CD4-positive, alpha-beta memory T cell (primary cell): ENCODE data around the gene FMN1. TPM values are rescaled to one million over a fixed set of nuclear protein-coding genes. Genes with fewer than 3 reads are reported as not detected.

Source experiments
- CTCF ChIA-PET: fragments of 350-600 bp; sonication (Branson Sonifier 250); formaldehyde crosslinking; loops from one replicate; lab custom pipeline; 2021; ENCODE audit warnings: inconsistent platforms; ENCODE audit not compliant: partially characterized antibody; lab: Charles Lee
- POLR2A ChIA-PET: fragments of 350-600 bp; sonication (Branson Sonifier 250); formaldehyde crosslinking; loops from one replicate; lab custom pipeline; 2021; ENCODE audit not compliant: partially characterized antibody; lab: Charles Lee
- DNase-seq, 5 donors: peaks; one replicate each; pipeline versions ENCODE4 v3.0.0 to v3.0.0-alpha.2; 2020 to 2022; ENCODE audit warnings: mixed read lengths in 1 of 5
- H3K27ac ChIP-seq: one replicate; pipeline ENCODE4 v1.7.0; 2013; ENCODE audit warnings: low read depth, low read length
- H3K27me3 ChIP-seq: 2 replicates; pipeline ENCODE4 v1.7.0; 2013; ENCODE audit warnings: mild to moderate bottlenecking, low read length, moderate library complexity; ENCODE audit not compliant: insufficient read depth
- H3K36me3 ChIP-seq: 2 replicates; pipeline ENCODE4 v1.7.0; 2013; ENCODE audit warnings: mild to moderate bottlenecking, low read length, moderate library complexity; ENCODE audit not compliant: insufficient read depth
- H3K4me1 ChIP-seq: 2 replicates; pipeline ENCODE4 v1.7.0; 2013; ENCODE audit warnings: mild to moderate bottlenecking, low read length, moderate library complexity; ENCODE audit not compliant: insufficient read depth
- H3K4me3 ChIP-seq, 2 donors: one replicate each; pipeline ENCODE4 v1.7.0; 2013; ENCODE audit warnings: low read length in 2 of 2, mild to moderate bottlenecking in 1 of 2
- H3K9me3 ChIP-seq, 2 donors: one replicate each; pipeline ENCODE4 v1.7.0; 2013; ENCODE audit warnings: low read length in 2 of 2, control low read depth in 1 of 2; ENCODE audit not compliant: control insufficient read depth in 1 of 2
- H3K27ac Mint-ChIP-seq, 7 donors: one replicate each; pipeline ENCODE4 v1.8.0; 2020 to 2021; ENCODE audit warnings: mixed read lengths in 7 of 7, mild to moderate bottlenecking in 6 of 7, inconsistent platforms in 3 of 7, moderate library complexity in 3 of 7
- H3K27me3 Mint-ChIP-seq, 2 donors: one replicate each; pipeline ENCODE4 v1.8.0; 2020 to 2021; ENCODE audit warnings: mixed read lengths in 2 of 2
- H3K36me3 Mint-ChIP-seq, 2 donors: one replicate each; pipeline ENCODE4 v1.8.0; 2020 to 2021; ENCODE audit warnings: mixed read lengths in 2 of 2, inconsistent platforms in 1 of 2, mild to moderate bottlenecking in 1 of 2
- H3K4me1 Mint-ChIP-seq, 4 donors: one replicate each; pipeline ENCODE4 v1.8.0; 2020 to 2021; ENCODE audit warnings: mixed read lengths in 4 of 4, mild to moderate bottlenecking in 1 of 4
- H3K4me3 Mint-ChIP-seq, 8 donors: one replicate each; pipeline ENCODE4 v1.8.0; 2020 to 2021; ENCODE audit warnings: mixed read lengths in 8 of 8, mild to moderate bottlenecking in 7 of 8, moderate library complexity in 6 of 8, inconsistent platforms in 3 of 8
- H3K9me3 Mint-ChIP-seq, 8 donors: one replicate each; pipeline ENCODE4 v1.8.0; 2020 to 2021; ENCODE audit warnings: mixed read lengths in 8 of 8, mild to moderate bottlenecking in 5 of 8, inconsistent platforms in 3 of 8, moderate library complexity in 1 of 8
- intact Hi-C: fragments of 100-400 bp; cut with micrococcal nuclease; formaldehyde crosslinking; loops from one replicate; pipeline ENCODE4 v1.15.1; 2023
- polyA plus RNA-seq, 2 donors: library from polyadenylated mRNA; unstranded; fragments of 300-500 nt; fragmentation: Illumina TruSeq; gene quantifications; one replicate each; pipeline ENCODE4 v1.2.3, GENCODE V29; 2021
- total RNA-seq, 2 experiments: library from RNA; stranded (reverse); gene quantifications; one replicate each; pipeline ENCODE4 v1.2.3, GENCODE V29; 2021

Gene FMN1
- total and polyA plus RNA-seq, 4 experiments from 2014 or later, result 0.02 to 0.84 (median 0.38) TPM

DNA sequence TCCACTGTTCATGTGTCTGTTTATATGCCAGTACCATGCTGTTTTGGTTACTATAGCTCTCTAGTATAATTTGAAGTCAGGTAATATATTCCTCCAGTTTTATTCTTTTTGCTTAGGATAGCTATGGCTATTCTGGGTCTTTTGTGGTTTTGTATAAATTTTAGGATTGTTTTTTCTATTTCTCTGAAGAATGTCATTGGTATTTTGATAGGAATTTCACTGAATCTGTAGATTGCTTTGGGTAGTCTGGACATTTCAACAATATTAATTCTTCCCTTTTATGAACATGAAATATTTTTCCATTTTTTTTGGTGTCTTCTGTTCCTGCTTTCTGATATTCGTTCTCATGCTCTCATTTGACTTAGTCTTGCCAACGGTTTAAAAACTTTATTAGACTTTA is 437.1 kb downstream of the FMN1 start:
- no peaks in the 10 kb centered on the region for H3K36me3 Mint-ChIP-seq
- Histone ChIP-seq H3K36me3 (no peaks in the 10 kb centered on the region), H3K27ac (no peak overlapping the region), H3K4me3 (no peak overlapping the region), H3K27me3 (no peaks in the 10 kb centered on the region), H3K4me1 (no peaks in the 10 kb centered on the region), H3K9me3 (no peaks in the 10 kb centered on the region)
- POLR2A ChIA-PET, result no interaction called here
- peaks cover 0 to 5% (median 0%) of the 10 kb centered on the region in 8 donors for H3K9me3 Mint-ChIP-seq
- H3K4me3 Mint-ChIP-seq, result no peak overlapping the region
- CTCF ChIA-PET, result no interaction called here
- no peak overlapping the region for H3K27ac Mint-ChIP-seq
- H3K4me1 Mint-ChIP-seq, result no peaks in the 10 kb centered on the region
- H3K27me3 Mint-ChIP-seq, result peaks cover 1 to 10% of the 10 kb centered on the region in 2 donors
- DNase-seq, result no peak
- intact Hi-C loops, result no loop called here

GRCh38 chr15:32750979-32751378 is 443.5 kb downstream of the FMN1 start:
- Mint-ChIP-seq H3K27ac (no peak overlapping the region), H3K4me1 (no peaks in the 10 kb centered on the region), H3K36me3 (no peaks in the 10 kb centered on the region), H3K4me3 (no peak overlapping the region), H3K27me3 (peaks cover 1 to 5% of the 10 kb centered on the region in 2 donors), H3K9me3 (no peaks in the 10 kb centered on the region)
- H3K4me3 ChIP-seq, result no peak overlapping the region
- no peaks in the 10 kb centered on the region for H3K36me3 ChIP-seq
- no peaks in the 10 kb centered on the region for H3K27me3 ChIP-seq
- no peaks in the 10 kb centered on the region for H3K4me1 ChIP-seq
- intact Hi-C loops, result no loop called here
- CTCF ChIA-PET, result no interaction called here
- POLR2A ChIA-PET, result no interaction called here
- DNase-seq, result no peak
- no peak overlapping the region for H3K27ac ChIP-seq
- no peaks in the 10 kb centered on the region for H3K9me3 ChIP-seq

GRCh38 chr15:32747921-32748342 is 446.6 kb downstream of the FMN1 start:
- no peaks in the 10 kb centered on the region for H3K36me3 ChIP-seq
- H3K27ac ChIP-seq, result no peak overlapping the region
- no peak overlapping the region for H3K4me3 ChIP-seq
- H3K27ac Mint-ChIP-seq, result no peak overlapping the region
- no peaks in the 10 kb centered on the region for H3K9me3 Mint-ChIP-seq
- peaks cover 2 to 4% of the 10 kb centered on the region in 2 donors for H3K27me3 Mint-ChIP-seq
- DNase-seq, result no peak
- ChIA-PET POLR2A (no interaction called here), CTCF (no interaction called here)
- H3K27me3 ChIP-seq, result no peaks in the 10 kb centered on the region
- H3K4me1 Mint-ChIP-seq, result no peaks in the 10 kb centered on the region
- H3K36me3 Mint-ChIP-seq, result no peaks in the 10 kb centered on the region
- H3K4me3 Mint-ChIP-seq, result no peak overlapping the region
- H3K9me3 ChIP-seq, result no peaks in the 10 kb centered on the region
- intact Hi-C loops, result no loop called here
- no peaks in the 10 kb centered on the region for H3K4me1 ChIP-seq

GRCh38 chr15:32746116-32746857 is 448.2 kb downstream of the FMN1 start:
- Histone ChIP-seq H3K27me3 (no peaks in the 10 kb centered on the region), H3K4me1 (no peaks in the 10 kb centered on the region), H3K36me3 (no peaks in the 10 kb centered on the region), H3K9me3 (no peaks in the 10 kb centered on the region), H3K27ac (no peak overlapping the region), H3K4me3 (no peak overlapping the region)
- Mint-ChIP-seq H3K27ac (no peak overlapping the region), H3K27me3 (peaks cover 4% of the 10 kb centered on the region in 2 donors), H3K9me3 (peaks cover 0 to 5% (median 0%) of the 10 kb centered on the region in 8 donors), H3K4me3 (no peak overlapping the region), H3K36me3 (no peaks in the 10 kb centered on the region), H3K4me1 (no peaks in the 10 kb centered on the region)
- intact Hi-C loops, result no loop called here
- POLR2A ChIA-PET, result no interaction called here
- CTCF ChIA-PET, result no interaction called here
- DNase-seq, result no peak

- no peak overlapping the region for H3K27ac Mint-ChIP-seq
- DNase-seq, result no peak
- no peaks in the 10 kb centered on the region for H3K4me1 Mint-ChIP-seq
- intact Hi-C loops, result no loop called here
- no peaks in the 10 kb centered on the region for H3K27me3 ChIP-seq
- H3K9me3 Mint-ChIP-seq, result peaks cover 0 to 13% (median 6%) of the 10 kb centered on the region in 8 donors
- H3K36me3 Mint-ChIP-seq, result no peaks in the 10 kb centered on the region
- peaks cover 4% of the 10 kb centered on the region in 2 donors for H3K27me3 Mint-ChIP-seq
- no peaks in the 10 kb centered on the region for H3K4me1 ChIP-seq
- no peak overlapping the region for H3K4me3 ChIP-seq
- no peak overlapping the region for H3K4me3 Mint-ChIP-seq
- H3K9me3 ChIP-seq, result no peaks in the 10 kb centered on the region
- ChIA-PET POLR2A (no interaction called here), CTCF (no interaction called here)
- H3K36me3 ChIP-seq, result no peaks in the 10 kb centered on the region
- H3K27ac ChIP-seq, result no peak overlapping the region
Measured at GRCh38 chr15:32743411-32744140, 450.9 kb downstream of the FMN1 start.

DNA sequence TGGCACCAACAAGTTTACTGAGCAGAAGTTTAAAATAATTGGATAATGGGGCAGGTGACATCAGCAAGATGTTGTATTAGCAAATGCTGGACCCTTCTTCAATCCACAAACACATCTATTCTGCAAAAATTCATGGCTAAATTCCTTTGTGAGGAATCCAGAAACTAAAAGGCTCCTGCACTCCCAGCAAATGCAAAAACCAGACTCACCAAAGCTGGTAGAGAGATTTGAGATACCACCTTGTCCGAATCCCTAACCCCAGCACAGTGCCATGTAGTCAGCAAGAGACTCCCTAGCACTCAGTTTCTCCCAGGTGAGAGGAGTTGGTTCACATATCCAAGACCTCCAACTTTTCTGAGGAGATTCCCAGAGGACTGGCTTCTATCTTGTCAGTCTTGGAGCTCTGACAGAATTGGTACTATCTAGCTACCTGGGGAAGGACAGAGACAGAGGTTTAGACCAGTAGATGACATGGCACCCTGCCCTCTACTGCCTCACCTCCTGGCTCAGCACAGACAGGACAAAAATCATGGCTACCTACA is 454.9 kb downstream of the FMN1 start:
- ChIA-PET POLR2A (no interaction called here), CTCF (no interaction called here)
- Histone ChIP-seq H3K36me3 (no peaks in the 10 kb centered on the region), H3K27ac (no peak overlapping the region), H3K4me3 (no peak overlapping the region), H3K27me3 (no peaks in the 10 kb centered on the region), H3K9me3 (no peaks in the 10 kb centered on the region), H3K4me1 (no peaks in the 10 kb centered on the region)
- H3K27me3 Mint-ChIP-seq, result peaks cover 13 to 14% of the 10 kb centered on the region in 2 donors
- H3K4me1 Mint-ChIP-seq, result no peaks in the 10 kb centered on the region
- H3K27ac Mint-ChIP-seq, result no peak overlapping the region
- no peak overlapping the region for H3K4me3 Mint-ChIP-seq
- no peaks in the 10 kb centered on the region for H3K36me3 Mint-ChIP-seq
- DNase-seq, result no peak
- peaks cover 2 to 13% (median 6%) of the 10 kb centered on the region in 8 donors for H3K9me3 Mint-ChIP-seq
- intact Hi-C loops, result no loop called here

- CTCF ChIA-PET, result no interaction called here
- peaks cover 12 to 18% of the 10 kb centered on the region in 2 donors for H3K27me3 Mint-ChIP-seq
Measured at GRCh38 chr15:32738666-32739065, 455.8 kb downstream of the FMN1 start.

More at GRCh38 chr15:32738666-32739065, 455.8 kb downstream of the FMN1 start:
- Mint-ChIP-seq H3K27ac (no peak overlapping the region), H3K36me3 (no peaks in the 10 kb centered on the region), H3K9me3 (peaks cover 2 to 13% (median 6%) of the 10 kb centered on the region in 8 donors), H3K4me1 (no peaks in the 10 kb centered on the region), H3K4me3 (no peak overlapping the region)
- H3K9me3 ChIP-seq, result no peaks in the 10 kb centered on the region
- H3K4me1 ChIP-seq, result no peaks in the 10 kb centered on the region
- intact Hi-C loops, result no loop called here
- H3K27me3 ChIP-seq, result no peaks in the 10 kb centered on the region
- DNase-seq, result no peak
- POLR2A ChIA-PET, result no interaction called here
- H3K36me3 ChIP-seq, result no peaks in the 10 kb centered on the region
- H3K4me3 ChIP-seq, result no peak overlapping the region
- H3K27ac ChIP-seq, result no peak overlapping the region
